Measurements from ENCODE around the gene PTPN18.

Gene PTPN18

DNA sequence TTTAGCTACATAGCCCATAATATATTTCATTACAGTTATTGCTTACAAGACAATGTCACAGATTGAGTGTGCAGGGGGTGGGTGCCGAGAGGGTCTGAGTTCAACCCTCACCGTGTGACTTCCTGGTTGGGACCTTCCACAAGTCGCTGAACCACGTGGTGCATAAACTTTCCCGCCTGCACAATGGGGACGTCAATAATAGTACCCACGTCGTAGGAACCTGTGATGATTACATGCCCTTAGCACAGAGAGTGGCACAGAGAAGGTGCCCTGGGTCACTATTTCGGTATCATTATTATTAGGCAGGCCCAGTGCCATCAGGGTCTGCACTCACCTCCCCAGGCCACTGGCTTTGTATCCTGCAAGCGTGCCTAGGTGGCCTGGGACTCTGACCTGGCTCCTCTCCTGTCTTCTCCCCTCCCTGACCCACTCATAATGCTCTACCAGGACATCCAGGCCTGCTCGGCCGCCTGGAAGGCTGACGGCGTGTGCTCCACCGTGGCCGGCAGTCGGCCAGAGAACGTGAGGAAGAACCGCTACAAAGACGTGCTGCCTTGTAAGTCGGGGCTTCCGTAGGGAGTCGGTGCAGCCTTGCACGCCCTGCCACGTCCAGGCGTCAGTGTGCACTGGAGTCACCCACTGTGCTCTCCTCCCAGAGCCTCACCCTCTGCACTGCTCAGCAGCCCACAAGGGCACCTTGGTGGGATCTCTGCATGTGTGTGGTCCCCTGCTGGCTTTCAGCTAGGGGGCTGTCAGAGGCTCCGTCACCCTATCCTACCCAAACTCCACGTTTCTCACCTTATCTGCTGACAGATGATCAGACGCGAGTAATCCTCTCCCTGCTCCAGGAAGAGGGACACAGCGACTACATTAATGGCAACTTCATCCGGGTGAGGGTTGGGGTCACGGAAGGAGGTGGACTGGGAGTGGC, 2.8 kb downstream of the PTPN18 start:
- H3K36me3 ChIP-seq (ENCODE audit: control insufficient read depth, insufficient read depth, low read length) = no peaks in the 10 kb centered on the region
- TF ChIP-seq CTCF (IDR thresholded peaks at IDR 0.05) = no peak
- no peaks in the 10 kb centered on the region for H3K79me2 ChIP-seq
- H3K27me3 ChIP-seq (ENCODE audit: control insufficient read depth, insufficient read depth, low read length) = no peaks in the 10 kb centered on the region
- H3K4me1 ChIP-seq = peaks cover 12% of the 10 kb centered on the region
- H3K9ac ChIP-seq = no peak overlapping the region
- H3K4me2 ChIP-seq (ENCODE audit: low read length) = no peak overlapping the region
- H2AFZ ChIP-seq = no peak overlapping the region
- H3K4me3 ChIP-seq (ENCODE audit: low read depth, low read length) = no peak overlapping the region
- H3K27ac ChIP-seq = no peak overlapping the region
- no peaks in the 10 kb centered on the region for H3K9me3 ChIP-seq (ENCODE audit: control insufficient read depth, low read length)

- Histone ChIP-seq H3K36me3 (ENCODE audit: control insufficient read depth, insufficient read depth, low read length) (no peaks in the 10 kb centered on the region), H3K9me3 (ENCODE audit: control insufficient read depth, low read length) (no peaks in the 10 kb centered on the region), H2AFZ (no peak overlapping the region), H3K4me1 (peaks cover 12% of the 10 kb centered on the region), H3K4me3 (ENCODE audit: low read depth, low read length) (no peak overlapping the region), H3K27me3 (ENCODE audit: control insufficient read depth, insufficient read depth, low read length) (no peaks in the 10 kb centered on the region), H3K4me2 (ENCODE audit: low read length) (no peak overlapping the region), H3K27ac (no peak overlapping the region), H3K9ac (no peak overlapping the region), H3K79me2 (no peaks in the 10 kb centered on the region)
- no peak for TF ChIP-seq CTCF (IDR thresholded peaks at IDR 0.05)
Measured at GRCh38 chr2:130359466-130359865, 3.6 kb downstream of the PTPN18 start.

DNA sequence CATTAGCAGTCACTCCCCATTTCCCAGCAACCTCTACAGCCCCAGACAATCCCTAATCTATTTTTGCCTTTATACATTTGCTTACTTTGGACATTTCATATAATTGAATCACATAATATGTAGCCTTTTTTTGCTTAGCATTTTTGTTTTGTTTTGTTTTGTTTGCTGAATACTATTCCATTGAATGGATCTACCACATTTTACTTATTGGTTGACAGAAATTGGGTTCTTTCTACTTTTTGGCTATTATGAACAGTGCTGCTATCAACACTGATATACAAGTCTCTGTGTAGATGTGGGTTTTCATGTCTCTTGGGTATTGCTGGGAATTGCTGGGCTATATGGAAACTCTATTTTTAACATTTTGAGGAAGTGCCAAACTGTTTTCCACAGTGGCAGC, 7.6 kb downstream of the PTPN18 start:
- no peaks in the 10 kb centered on the region for H3K9me3 ChIP-seq (ENCODE audit: control insufficient read depth, low read length)
- no peaks in the 10 kb centered on the region for H3K79me2 ChIP-seq
- H3K4me2 ChIP-seq (ENCODE audit: low read length) = no peak overlapping the region
- TF ChIP-seq CTCF (IDR thresholded peaks at IDR 0.05) = no peak
- H2AFZ ChIP-seq = no peak overlapping the region
- H3K4me3 ChIP-seq (ENCODE audit: low read depth, low read length) = no peak overlapping the region
- no peak overlapping the region for H3K27ac ChIP-seq
- no peaks in the 10 kb centered on the region for H3K27me3 ChIP-seq (ENCODE audit: control insufficient read depth, insufficient read depth, low read length)
- H3K4me1 ChIP-seq = no peaks in the 10 kb centered on the region
- H3K36me3 ChIP-seq (ENCODE audit: control insufficient read depth, insufficient read depth, low read length) = no peaks in the 10 kb centered on the region
- no peak overlapping the region for H3K9ac ChIP-seq

DNA sequence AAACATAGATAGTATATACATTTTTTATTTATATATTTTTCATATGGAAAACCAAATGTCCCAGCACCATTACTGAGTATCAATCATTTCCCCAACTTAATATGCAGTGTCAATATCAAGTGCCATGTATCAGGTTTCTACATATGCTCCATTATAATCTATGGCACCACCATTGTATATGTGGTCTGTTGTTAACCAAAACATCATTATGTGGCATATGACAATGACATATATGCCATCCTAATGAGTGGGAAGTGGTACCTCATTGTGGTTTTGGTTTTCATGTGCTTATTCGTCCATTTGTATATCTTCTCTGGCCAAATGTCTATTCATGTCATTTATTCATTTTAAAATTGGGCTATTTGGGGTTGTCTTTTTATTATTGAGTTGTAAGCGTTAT, 9.2 kb downstream of the PTPN18 start:
- H3K27ac ChIP-seq = no peak overlapping the region
- H3K4me2 ChIP-seq (ENCODE audit: low read length) = no peak overlapping the region
- no peaks in the 10 kb centered on the region for H3K36me3 ChIP-seq (ENCODE audit: control insufficient read depth, insufficient read depth, low read length)
- no peak for TF ChIP-seq CTCF (IDR thresholded peaks at IDR 0.05)
- H3K27me3 ChIP-seq (ENCODE audit: control insufficient read depth, insufficient read depth, low read length) = no peaks in the 10 kb centered on the region
- H3K4me3 ChIP-seq (ENCODE audit: low read depth, low read length) = no peak overlapping the region
- H3K79me2 ChIP-seq = no peaks in the 10 kb centered on the region
- no peaks in the 10 kb centered on the region for H3K4me1 ChIP-seq
- H2AFZ ChIP-seq = no peak overlapping the region
- H3K9ac ChIP-seq = no peak overlapping the region
- no peaks in the 10 kb centered on the region for H3K9me3 ChIP-seq (ENCODE audit: control insufficient read depth, low read length)

- no peaks in the 10 kb centered on the region for H3K9me3 ChIP-seq (ENCODE audit: control insufficient read depth, low read length)
- no peaks in the 10 kb centered on the region for H3K79me2 ChIP-seq
- no peak overlapping the region for H3K4me2 ChIP-seq (ENCODE audit: low read length)
- no peaks in the 10 kb centered on the region for H3K36me3 ChIP-seq (ENCODE audit: control insufficient read depth, insufficient read depth, low read length)
- H3K4me1 ChIP-seq = no peaks in the 10 kb centered on the region
- H3K4me3 ChIP-seq (ENCODE audit: low read depth, low read length) = no peak overlapping the region
- no peaks in the 10 kb centered on the region for H3K27me3 ChIP-seq (ENCODE audit: control insufficient read depth, insufficient read depth, low read length)
- H3K9ac ChIP-seq = no peak overlapping the region
- TF ChIP-seq CTCF (IDR thresholded peaks at IDR 0.05) = no peak
- H2AFZ ChIP-seq = no peak overlapping the region
- no peak overlapping the region for H3K27ac ChIP-seq
Measured at GRCh38 chr2:130365963-130366362, 10.1 kb downstream of the PTPN18 start.
